Measurements from ENCODE around the gene SVEP1.

Gene SVEP1

DNA sequence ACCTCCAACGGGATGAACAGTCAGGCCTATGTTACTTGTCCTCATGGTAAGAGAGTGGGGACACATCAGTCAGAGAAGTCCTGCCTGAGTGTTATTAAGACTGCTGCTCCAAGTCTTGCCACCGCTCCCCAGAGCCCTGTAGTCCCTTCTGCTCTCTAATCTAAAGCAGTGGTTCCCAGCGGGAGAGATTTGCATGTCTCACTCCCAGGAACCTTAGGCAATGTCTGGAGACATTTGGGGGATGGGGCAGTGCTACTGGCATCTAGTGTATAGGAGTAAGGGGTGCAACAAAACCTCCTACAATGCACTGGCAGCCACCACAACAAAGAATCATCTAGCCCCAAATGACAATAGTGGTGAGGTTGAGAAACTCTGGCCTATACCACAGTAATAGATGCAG is 2.6 kb upstream of the SVEP1 start:
- Histone ChIP-seq H3K9ac (no peak overlapping the region), H3K36me3 (ENCODE audit: control insufficient read depth, insufficient read depth, low read length) (no peaks in the 10 kb centered on the region), H3K4me3 (ENCODE audit: low read depth, low read length) (no peak overlapping the region), H3K4me1 (no peaks in the 10 kb centered on the region), H3K79me2 (no peaks in the 10 kb centered on the region), H3K9me3 (ENCODE audit: control insufficient read depth, low read length) (no peaks in the 10 kb centered on the region), H3K4me2 (ENCODE audit: low read length) (no peak overlapping the region), H3K27ac (no peak overlapping the region), H2AFZ (no peak overlapping the region), H3K27me3 (ENCODE audit: control insufficient read depth, insufficient read depth, low read length) (no peaks in the 10 kb centered on the region)
- TF ChIP-seq CTCF (IDR thresholded peaks at IDR 0.05) = no peak

DNA sequence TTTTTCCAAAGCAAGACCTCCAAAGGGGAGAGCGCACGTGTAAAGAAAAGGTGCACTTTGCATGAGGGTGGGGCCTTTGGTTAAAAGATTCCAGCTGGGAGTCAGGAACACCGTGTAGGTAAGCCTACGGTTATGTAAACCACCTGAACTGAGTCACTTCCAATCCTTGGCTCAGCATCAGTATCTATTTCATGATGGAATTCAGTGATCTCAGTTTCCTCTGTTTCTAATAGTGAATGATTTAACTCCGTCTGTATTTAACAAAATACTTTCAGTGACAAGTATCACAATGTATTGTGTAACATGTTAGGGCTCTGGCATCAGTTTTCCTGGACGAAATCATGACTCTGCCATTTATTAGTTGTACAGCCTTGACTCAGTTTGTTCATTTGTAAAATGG is 1.3 kb upstream of the SVEP1 start:
- H3K4me1 ChIP-seq = no peaks in the 10 kb centered on the region
- no peaks in the 10 kb centered on the region for H3K9me3 ChIP-seq (ENCODE audit: control insufficient read depth, low read length)
- H3K27ac ChIP-seq = no peak overlapping the region
- no peaks in the 10 kb centered on the region for H3K79me2 ChIP-seq
- TF ChIP-seq CTCF (IDR thresholded peaks at IDR 0.05) = no peak
- no peak overlapping the region for H2AFZ ChIP-seq
- H3K4me3 ChIP-seq (ENCODE audit: low read depth, low read length) = no peak overlapping the region
- no peaks in the 10 kb centered on the region for H3K36me3 ChIP-seq (ENCODE audit: control insufficient read depth, insufficient read depth, low read length)
- no peaks in the 10 kb centered on the region for H3K27me3 ChIP-seq (ENCODE audit: control insufficient read depth, insufficient read depth, low read length)
- no peak overlapping the region for H3K4me2 ChIP-seq (ENCODE audit: low read length)
- H3K9ac ChIP-seq = no peak overlapping the region

DNA sequence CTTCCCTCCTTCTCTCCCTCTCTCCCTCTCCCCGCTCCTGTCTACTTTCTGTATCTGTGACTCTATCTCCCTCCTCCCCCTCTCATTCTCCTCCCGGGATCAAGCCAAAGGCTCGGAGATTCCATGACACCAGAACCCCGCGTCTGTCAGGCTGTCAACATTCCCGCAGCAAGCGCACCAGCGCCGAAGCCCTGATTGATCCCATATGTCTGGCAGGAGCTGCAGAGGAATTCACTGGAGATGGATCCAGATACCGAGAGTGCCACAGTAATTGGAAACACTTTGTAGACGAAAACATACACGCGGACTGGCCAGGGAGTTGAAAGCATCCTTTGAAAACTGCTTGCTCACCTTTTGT is 300 bp upstream of the SVEP1 start:
- H3K36me3 ChIP-seq (ENCODE audit: control insufficient read depth, insufficient read depth, low read length) = no peaks in the 10 kb centered on the region
- peak overlapping the region; percentile 22 for H2AFZ ChIP-seq
- no peaks in the 10 kb centered on the region for H3K27me3 ChIP-seq (ENCODE audit: control insufficient read depth, insufficient read depth, low read length)
- peak overlapping the region; percentile 63 for H3K4me2 ChIP-seq (ENCODE audit: low read length)
- H3K9ac ChIP-seq = no peak overlapping the region
- peak overlapping the region; percentile 40 for H3K4me3 ChIP-seq (ENCODE audit: low read depth, low read length)
- H3K79me2 ChIP-seq = no peaks in the 10 kb centered on the region
- no peak overlapping the region for H3K27ac ChIP-seq
- H3K4me1 ChIP-seq = no peaks in the 10 kb centered on the region
- no peak for TF ChIP-seq CTCF (IDR thresholded peaks at IDR 0.05)
- H3K9me3 ChIP-seq (ENCODE audit: control insufficient read depth, low read length) = no peaks in the 10 kb centered on the region

DNA sequence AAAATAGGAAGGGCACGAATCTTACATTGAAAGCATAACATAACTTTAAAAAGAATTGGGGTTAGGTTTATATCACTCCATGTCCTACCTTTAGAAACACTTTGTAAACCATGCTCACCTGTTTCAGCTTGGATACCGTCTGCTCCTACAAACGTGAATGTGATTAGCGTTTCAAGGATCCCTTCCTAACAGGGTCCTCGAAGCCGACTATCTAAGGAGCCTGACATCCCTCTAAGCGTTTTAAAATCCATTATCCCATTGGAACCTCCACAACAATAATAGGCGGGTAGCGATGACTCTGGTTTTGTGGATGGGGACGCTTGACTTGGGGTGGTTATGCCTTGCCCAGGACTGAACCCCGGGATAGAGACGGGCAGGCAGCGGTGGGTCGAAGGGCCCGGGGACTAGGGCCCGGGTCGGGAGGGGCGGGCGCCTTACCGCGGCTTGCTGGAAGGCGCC is 937 bp downstream of the SVEP1 start:
- no peaks in the 10 kb centered on the region for H3K4me1 ChIP-seq
- peak overlapping the region; percentile 63 for H3K4me2 ChIP-seq (ENCODE audit: low read length)
- H3K36me3 ChIP-seq (ENCODE audit: control insufficient read depth, insufficient read depth, low read length) = no peaks in the 10 kb centered on the region
- no peak overlapping the region for H2AFZ ChIP-seq
- peak overlapping the region; percentile 40 for H3K4me3 ChIP-seq (ENCODE audit: low read depth, low read length)
- H3K9me3 ChIP-seq (ENCODE audit: control insufficient read depth, low read length) = no peaks in the 10 kb centered on the region
- H3K9ac ChIP-seq = no peak overlapping the region
- no peak overlapping the region for H3K27ac ChIP-seq
- no peak for TF ChIP-seq CTCF (IDR thresholded peaks at IDR 0.05)
- H3K79me2 ChIP-seq = no peaks in the 10 kb centered on the region
- no peaks in the 10 kb centered on the region for H3K27me3 ChIP-seq (ENCODE audit: control insufficient read depth, insufficient read depth, low read length)

GRCh38 chr9:110575945-110576344 is 3.6 kb downstream of the SVEP1 start:
- no peaks in the 10 kb centered on the region for H3K79me2 ChIP-seq
- TF ChIP-seq CTCF (IDR thresholded peaks at IDR 0.05) = no peak
- no peak overlapping the region for H2AFZ ChIP-seq
- H3K4me3 ChIP-seq (ENCODE audit: low read depth, low read length) = no peak overlapping the region
- H3K9ac ChIP-seq = no peak overlapping the region
- H3K36me3 ChIP-seq (ENCODE audit: control insufficient read depth, insufficient read depth, low read length) = no peaks in the 10 kb centered on the region
- no peaks in the 10 kb centered on the region for H3K9me3 ChIP-seq (ENCODE audit: control insufficient read depth, low read length)
- no peaks in the 10 kb centered on the region for H3K4me1 ChIP-seq
- H3K27me3 ChIP-seq (ENCODE audit: control insufficient read depth, insufficient read depth, low read length) = no peaks in the 10 kb centered on the region
- H3K4me2 ChIP-seq (ENCODE audit: low read length) = no peak overlapping the region
- H3K27ac ChIP-seq = no peak overlapping the region
